CD4-positive, alpha-beta memory T cell (primary cell): ENCODE results near the gene ASB13. TPM values are rescaled to one million over a fixed set of nuclear protein-coding genes. Genes with fewer than 3 reads are reported as not detected.
A peak's percentile ranks its signal among the peaks of the same experiment; 100 is the strongest.

Source experiments
- CTCF ChIA-PET: fragments of 350-600 bp; sonication (Branson Sonifier 250); formaldehyde crosslinking; loops from one replicate; lab custom pipeline; 2021; ENCODE audit warnings: inconsistent platforms; ENCODE audit not compliant: partially characterized antibody; lab: Charles Lee
- POLR2A ChIA-PET: fragments of 350-600 bp; sonication (Branson Sonifier 250); formaldehyde crosslinking; loops from one replicate; lab custom pipeline; 2021; ENCODE audit not compliant: partially characterized antibody; lab: Charles Lee
- DNase-seq, 5 donors: peaks; one replicate each; pipeline versions ENCODE4 v3.0.0 to v3.0.0-alpha.2; 2020 to 2022; ENCODE audit warnings: mixed read lengths in 1 of 5
- H3K27ac ChIP-seq: one replicate; pipeline ENCODE4 v1.7.0; 2013; ENCODE audit warnings: low read depth, low read length
- H3K27me3 ChIP-seq: 2 replicates; pipeline ENCODE4 v1.7.0; 2013; ENCODE audit warnings: mild to moderate bottlenecking, low read length, moderate library complexity; ENCODE audit not compliant: insufficient read depth
- H3K36me3 ChIP-seq: 2 replicates; pipeline ENCODE4 v1.7.0; 2013; ENCODE audit warnings: mild to moderate bottlenecking, low read length, moderate library complexity; ENCODE audit not compliant: insufficient read depth
- H3K4me1 ChIP-seq: 2 replicates; pipeline ENCODE4 v1.7.0; 2013; ENCODE audit warnings: mild to moderate bottlenecking, low read length, moderate library complexity; ENCODE audit not compliant: insufficient read depth
- H3K4me3 ChIP-seq, 2 donors: one replicate each; pipeline ENCODE4 v1.7.0; 2013; ENCODE audit warnings: low read length in 2 of 2, mild to moderate bottlenecking in 1 of 2
- H3K9me3 ChIP-seq, 2 donors: one replicate each; pipeline ENCODE4 v1.7.0; 2013; ENCODE audit warnings: low read length in 2 of 2, control low read depth in 1 of 2; ENCODE audit not compliant: control insufficient read depth in 1 of 2
- H3K27ac Mint-ChIP-seq, 7 donors: one replicate each; pipeline ENCODE4 v1.8.0; 2020 to 2021; ENCODE audit warnings: mixed read lengths in 7 of 7, mild to moderate bottlenecking in 6 of 7, inconsistent platforms in 3 of 7, moderate library complexity in 3 of 7
- H3K27me3 Mint-ChIP-seq, 2 donors: one replicate each; pipeline ENCODE4 v1.8.0; 2020 to 2021; ENCODE audit warnings: mixed read lengths in 2 of 2
- H3K36me3 Mint-ChIP-seq, 2 donors: one replicate each; pipeline ENCODE4 v1.8.0; 2020 to 2021; ENCODE audit warnings: mixed read lengths in 2 of 2, inconsistent platforms in 1 of 2, mild to moderate bottlenecking in 1 of 2
- H3K4me1 Mint-ChIP-seq, 4 donors: one replicate each; pipeline ENCODE4 v1.8.0; 2020 to 2021; ENCODE audit warnings: mixed read lengths in 4 of 4, mild to moderate bottlenecking in 1 of 4
- H3K4me3 Mint-ChIP-seq, 8 donors: one replicate each; pipeline ENCODE4 v1.8.0; 2020 to 2021; ENCODE audit warnings: mixed read lengths in 8 of 8, mild to moderate bottlenecking in 7 of 8, moderate library complexity in 6 of 8, inconsistent platforms in 3 of 8
- H3K9me3 Mint-ChIP-seq, 8 donors: one replicate each; pipeline ENCODE4 v1.8.0; 2020 to 2021; ENCODE audit warnings: mixed read lengths in 8 of 8, mild to moderate bottlenecking in 5 of 8, inconsistent platforms in 3 of 8, moderate library complexity in 1 of 8
- intact Hi-C: fragments of 100-400 bp; cut with micrococcal nuclease; formaldehyde crosslinking; loops from one replicate; pipeline ENCODE4 v1.15.1; 2023
- polyA plus RNA-seq, 2 donors: library from polyadenylated mRNA; unstranded; fragments of 300-500 nt; fragmentation: Illumina TruSeq; gene quantifications; one replicate each; pipeline ENCODE4 v1.2.3, GENCODE V29; 2021
- total RNA-seq, 2 experiments: library from RNA; stranded (reverse); gene quantifications; one replicate each; pipeline ENCODE4 v1.2.3, GENCODE V29; 2021

ASB13 gene
- total and polyA plus RNA-seq, 4 experiments from 2014 or later, result 15.4 to 18.5 (median 16.4) TPM

DNA sequence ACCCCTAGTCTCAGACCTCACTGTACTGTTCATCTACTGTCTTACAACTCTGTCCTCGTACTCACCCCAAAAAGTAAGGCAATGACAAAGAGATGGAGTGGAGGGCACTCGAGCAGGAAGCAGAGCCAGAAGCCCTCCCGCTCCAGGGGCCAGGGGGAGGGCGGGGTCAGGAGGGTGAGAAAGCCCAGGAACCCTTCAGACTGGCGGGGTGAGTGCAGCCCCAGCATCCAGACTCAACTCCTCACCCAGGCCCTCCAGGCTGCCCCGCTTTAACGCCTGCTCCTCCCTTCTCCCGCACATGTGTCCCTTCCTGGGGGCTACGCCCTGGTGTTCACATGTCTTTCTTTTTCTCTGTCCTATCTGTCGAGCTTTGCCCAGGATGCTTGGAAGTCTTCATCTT is 75.6 kb downstream of the ASB13 start:
- H3K4me1 ChIP-seq, result peaks cover 6% of the 10 kb centered on the region
- Mint-ChIP-seq H3K4me3 (no peak overlapping the region), H3K36me3 (no peaks in the 10 kb centered on the region), H3K4me1 (peaks cover 3 to 11% (median 6%) of the 10 kb centered on the region in 4 donors), H3K27me3 (peaks cover 11 to 18% of the 10 kb centered on the region in 2 donors), H3K27ac (peak overlapping the region in 2 of 7 donors; percentile 2 to 53), H3K9me3 (no peaks in the 10 kb centered on the region)
- ChIA-PET CTCF (interaction anchor here (1.1 kb wide), 1 partner anchor 32 kb away, joined by 5 read pairs; no protein-coding TSS in a partner anchor), POLR2A (no interaction called here)
- no peak for DNase-seq
- no peak overlapping the region for H3K27ac ChIP-seq
- intact Hi-C loops, result no loop called here
- no peak overlapping the region for H3K4me3 ChIP-seq
- no peaks in the 10 kb centered on the region for H3K36me3 ChIP-seq
- peaks cover 3% of the 10 kb centered on the region for H3K27me3 ChIP-seq
- no peaks in the 10 kb centered on the region for H3K9me3 ChIP-seq

DNA sequence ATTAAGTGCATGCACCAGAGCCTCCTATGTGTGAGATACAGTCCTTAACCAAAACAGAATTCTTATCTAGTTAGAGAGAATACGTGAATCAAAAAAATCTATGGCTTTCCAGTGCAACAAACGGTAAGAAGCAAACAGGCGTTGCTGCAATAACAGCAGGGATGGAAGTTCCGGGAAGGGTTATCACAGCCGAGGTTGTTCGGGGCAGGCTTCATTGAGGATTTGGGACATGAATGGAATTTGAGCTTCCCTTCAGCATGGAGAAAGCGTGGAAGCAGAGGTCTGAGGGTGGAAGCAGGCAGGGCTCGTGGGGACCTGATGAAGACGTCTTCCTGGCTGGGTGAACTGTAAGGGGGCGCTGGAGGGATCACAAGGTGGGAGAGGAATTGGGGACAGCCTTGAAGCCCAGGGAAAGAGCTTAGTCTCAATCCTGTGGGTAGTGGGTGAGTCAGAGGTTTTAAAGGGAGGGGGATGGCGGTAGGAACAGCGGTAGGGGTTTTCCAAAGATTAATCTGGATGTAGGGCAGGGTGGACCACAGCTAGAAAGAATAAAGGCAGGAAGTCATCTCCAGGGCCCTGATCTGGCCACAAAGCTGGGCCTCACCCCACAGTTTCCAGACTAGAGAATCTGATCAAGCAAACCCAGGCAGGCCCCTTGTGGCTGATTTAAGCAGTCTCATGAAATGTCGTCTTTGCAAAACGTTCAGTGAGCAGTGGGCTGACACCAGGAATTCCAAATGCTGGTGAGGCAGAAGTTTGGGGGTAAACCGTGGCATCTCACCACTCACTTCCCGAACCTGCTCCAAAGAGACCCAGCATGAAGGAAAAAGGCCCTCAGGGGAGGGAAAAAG is 76.5 kb downstream of the ASB13 start:
- H3K4me3 Mint-ChIP-seq, result no peak overlapping the region
- H3K27me3 Mint-ChIP-seq, result peaks cover 10 to 16% of the 10 kb centered on the region in 2 donors
- DNase-seq, result peak in 4 of 5 donors; percentile 3 to 16 (median 10)
- intact Hi-C loops, result no loop called here
- no peaks in the 10 kb centered on the region for H3K9me3 ChIP-seq
- ChIA-PET CTCF (no interaction called here), POLR2A (no interaction called here)
- no peak overlapping the region for H3K27ac ChIP-seq
- peak overlapping the region in 2 of 7 donors; percentile 14 to 79 for H3K27ac Mint-ChIP-seq
- no peaks in the 10 kb centered on the region for H3K9me3 Mint-ChIP-seq
- H3K36me3 Mint-ChIP-seq, result no peaks in the 10 kb centered on the region
- H3K4me1 Mint-ChIP-seq, result peaks cover 3 to 11% (median 4%) of the 10 kb centered on the region in 4 donors
- peaks cover 3% of the 10 kb centered on the region for H3K27me3 ChIP-seq
- H3K36me3 ChIP-seq, result no peaks in the 10 kb centered on the region
- peaks cover 6% of the 10 kb centered on the region for H3K4me1 ChIP-seq
- H3K4me3 ChIP-seq, result no peak overlapping the region

DNA sequence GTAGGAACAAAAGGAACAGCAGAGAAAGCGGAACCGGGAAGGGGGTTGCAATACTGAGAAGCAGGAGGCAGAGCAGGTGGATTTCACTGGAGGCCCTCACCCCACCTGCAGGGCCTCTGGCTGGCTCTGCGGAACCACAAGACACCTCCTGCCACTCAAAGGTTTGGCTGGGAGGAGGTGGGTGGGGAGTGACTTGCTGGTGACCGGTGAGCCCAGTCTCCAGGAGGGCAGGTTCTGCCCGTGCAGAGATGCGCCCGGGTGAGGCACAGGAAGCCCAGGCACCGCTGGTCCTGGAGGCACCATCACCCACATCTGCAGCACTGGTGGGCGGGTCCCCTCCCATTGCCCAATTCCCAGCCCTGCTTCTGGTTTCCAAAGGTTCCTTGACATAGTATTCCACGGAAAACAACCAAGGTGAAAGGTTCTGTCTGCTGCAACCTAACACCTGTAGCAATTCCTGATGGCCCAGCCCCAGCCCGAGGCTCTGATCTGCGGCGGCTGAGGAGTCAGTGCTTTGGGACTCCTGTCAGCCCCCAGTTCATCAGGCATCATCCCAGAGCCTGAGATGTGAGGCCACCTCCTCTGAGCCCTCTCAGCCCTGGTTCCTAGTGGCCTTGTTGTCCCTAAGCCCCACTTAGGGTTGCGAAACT is 77.3 kb downstream of the ASB13 start:
- CTCF ChIA-PET, result no interaction called here
- Histone ChIP-seq H3K36me3 (no peaks in the 10 kb centered on the region), H3K27ac (no peak overlapping the region), H3K4me1 (peaks cover 6% of the 10 kb centered on the region), H3K9me3 (no peaks in the 10 kb centered on the region), H3K27me3 (peaks cover 3% of the 10 kb centered on the region), H3K4me3 (no peak overlapping the region)
- intact Hi-C loops, result no loop called here
- Mint-ChIP-seq H3K4me3 (no peak overlapping the region), H3K36me3 (no peaks in the 10 kb centered on the region), H3K9me3 (no peaks in the 10 kb centered on the region), H3K27me3 (peaks cover 7 to 12% of the 10 kb centered on the region in 2 donors), H3K27ac (no peak overlapping the region), H3K4me1 (peaks cover 0 to 11% (median 3%) of the 10 kb centered on the region in 4 donors)
- POLR2A ChIA-PET, result no interaction called here
- DNase-seq, result no peak

Other genes with a start within 250 kb of the ASB13 start
- gene CALML5, start 167.0 kb downstream of the ASB13 start, total RNA-seq, result not detected
- gene CALML5, start 167.0 kb downstream of the ASB13 start, polyA plus RNA-seq, result not detected
- not detected for gene CALML3, start 141.6 kb downstream of the ASB13 start, total RNA-seq
- not detected for gene CALML3, start 141.6 kb downstream of the ASB13 start, polyA plus RNA-seq
- gene TASOR2, start 18.2 kb upstream of the ASB13 start, total RNA-seq, result 10 to 100 TPM; 69.1 to 85.7 TPM
- 10 to 100 TPM in 1 of 2 donors, 1 to 10 TPM in 1; 4.8 to 15.9 TPM for gene TASOR2, start 18.2 kb upstream of the ASB13 start, polyA plus RNA-seq
- 100 to 1,000 TPM; 137 to 140 TPM for gene GDI2, start 146.8 kb upstream of the ASB13 start, total RNA-seq
- 100 to 1,000 TPM; 193 to 248 TPM for gene GDI2, start 146.8 kb upstream of the ASB13 start, polyA plus RNA-seq
- 1 to 10 TPM; 6.6 to 8.4 TPM for gene ANKRD16, start 223.3 kb upstream of the ASB13 start, total RNA-seq
- 1 to 10 TPM; 1.5 to 4.1 TPM for gene ANKRD16, start 223.3 kb upstream of the ASB13 start, polyA plus RNA-seq
- 10 to 100 TPM; 91.4 to 97.5 TPM for gene FBH1, start 223.6 kb upstream of the ASB13 start, total RNA-seq
- 10 to 100 TPM; 71.1 to 75.8 TPM for gene FBH1, start 223.6 kb upstream of the ASB13 start, polyA plus RNA-seq